Sciatic nerve (tissue), 2 donors: ENCODE results near the gene DIAPH2. TPM values are rescaled to one million over a fixed set of nuclear protein-coding genes. Genes with fewer than 3 reads are reported as not detected.

Experiments used
- ATAC-seq: fragments of 200-7000 bp; cut with Tn5 transposase; one replicate; pipeline ENCODE4 v1.9.1; 2020; ENCODE audit warnings: mild to moderate bottlenecking, moderate library complexity
- DNase-seq: peaks from one replicate; pipeline ENCODE4 v3.0.0-alpha.2; 2020; ENCODE audit warnings: low spot score
- intact Hi-C: fragments of 100-400 bp; cut with DNase I; formaldehyde crosslinking; loops from one replicate; pipeline ENCODE4 v1.14.2; 2022
- total RNA-seq: library from RNA; stranded (reverse); fragmentation: NEBNext Ultra II Directional; extraction: Animal tissue kit (Norgen Biotek cat#: 25700); gene quantifications from one replicate; pipeline ENCODE4 v1.2.1, GENCODE V29; 2021
- donor health status: DM: no; HTN: no; CAD: no.
- donor health status: DM: no; HTN: no; CAD: no.

DIAPH2 gene
- total RNA-seq, 1 donor from 2014 or later = 34.5 TPM

DNA sequence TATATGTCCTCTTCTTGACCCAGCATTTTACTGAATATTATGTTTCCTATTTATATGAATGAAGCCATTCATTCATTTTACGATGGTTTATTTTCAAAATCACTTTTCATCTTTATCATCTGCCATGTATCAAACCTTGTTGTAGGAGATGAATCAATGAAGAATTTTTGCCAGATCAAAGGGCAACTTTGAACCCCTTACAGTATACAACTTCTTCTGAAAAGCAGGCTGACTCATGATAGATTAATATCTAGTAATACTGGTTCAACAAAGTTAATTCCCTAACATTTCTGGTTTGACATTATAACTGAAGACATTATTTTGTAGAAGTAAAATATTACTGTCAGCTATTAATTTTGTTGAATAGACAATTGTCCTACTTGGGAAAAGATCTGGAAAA lies 425.1 kb downstream of the DIAPH2 start:
- DNase-seq (no peak), ATAC-seq (no peak)
- intact Hi-C loops = no loop called here

DNA sequence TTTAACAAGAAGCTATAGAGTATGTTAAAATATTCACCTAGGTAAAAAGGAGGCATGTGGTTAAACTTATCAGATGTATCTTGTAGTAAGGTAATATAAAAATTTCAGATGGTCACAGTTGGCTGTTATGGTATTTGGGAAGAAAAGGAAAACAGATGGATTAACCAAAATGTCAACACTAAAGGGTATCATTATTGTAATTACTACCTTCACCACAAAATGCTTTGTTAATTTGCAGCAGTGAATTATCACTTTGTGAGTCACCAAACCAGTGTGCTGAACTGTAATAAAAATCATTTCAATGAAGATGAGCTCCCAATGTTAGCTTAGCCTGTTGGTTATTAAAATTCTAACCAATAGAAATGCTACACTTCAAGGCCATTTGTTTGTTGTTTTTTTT lies 432.9 kb downstream of the DIAPH2 start:
- ATAC-seq (no peak), DNase-seq (no peak)
- intact Hi-C loops = no loop called here

GRCh38 chrX:97119474-97120109 lies 434.9 kb downstream of the DIAPH2 start:
- DNase-seq (no peak), ATAC-seq (no peak)
- intact Hi-C loops = loop anchor here (5.0 kb wide), 1 partner anchor 982 kb away; no protein-coding TSS in a partner anchor

- DNase-seq (no peak), ATAC-seq (no peak)
- intact Hi-C loops = loop anchor here (5.0 kb wide), 1 partner anchor 986 kb away; no protein-coding TSS in a partner anchor
Measured at GRCh38 chrX:97123001-97123400, 438.4 kb downstream of the DIAPH2 start.

GRCh38 chrX:97126020-97126419 lies 441.4 kb downstream of the DIAPH2 start:
- no peak for DNase-seq
- no peak for ATAC-seq
- intact Hi-C loops = no loop called here

GRCh38 chrX:97132664-97133415 lies 448.2 kb downstream of the DIAPH2 start:
- no peak for ATAC-seq
- no peak for DNase-seq
- intact Hi-C loops = no loop called here

GRCh38 chrX:97145934-97146333 lies 461.3 kb downstream of the DIAPH2 start:
- intact Hi-C loops = no loop called here
- ATAC-seq = no peak

DNA sequence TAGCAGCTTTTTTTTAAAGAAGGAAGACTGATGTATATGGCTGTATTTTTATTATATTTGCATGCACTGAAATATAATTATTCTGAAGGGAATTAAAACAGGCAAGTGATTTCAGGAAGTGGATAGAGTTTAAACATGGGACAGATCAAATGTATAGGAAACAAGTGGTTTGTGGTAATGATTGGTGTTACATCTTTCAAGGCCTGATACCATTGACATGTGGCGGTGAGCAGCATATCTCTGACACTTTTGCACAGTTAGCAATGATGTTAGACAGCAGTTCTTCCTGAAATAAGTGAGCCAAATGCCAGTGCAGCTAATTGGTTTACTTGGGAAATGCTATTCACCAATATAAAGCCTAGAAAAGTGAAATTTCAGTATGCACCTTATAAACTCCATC lies 471.2 kb downstream of the DIAPH2 start:
- DNase-seq = no peak

More at GRCh38 chrX:97145934-97146333, 461.3 kb downstream of the DIAPH2 start:
- DNase-seq = no peak

DNA sequence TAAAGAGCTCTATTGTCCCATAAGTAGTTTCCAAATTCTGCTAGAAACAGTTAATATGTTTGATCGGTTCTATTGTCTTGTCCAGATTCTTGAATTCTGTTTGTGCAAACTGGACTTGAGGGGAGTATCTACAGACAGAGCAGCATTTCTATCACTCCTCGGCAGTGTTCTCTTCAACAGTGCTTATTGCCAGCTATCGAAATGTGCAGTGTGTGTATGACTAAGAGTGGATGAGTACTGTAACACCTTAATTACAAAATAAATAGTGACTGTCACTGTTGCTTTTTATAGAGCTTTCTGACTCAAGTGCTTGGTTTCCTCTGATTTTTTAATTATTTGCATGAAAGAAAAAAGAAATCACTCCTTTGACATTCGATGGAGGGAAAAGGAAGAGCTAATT lies 473.6 kb downstream of the DIAPH2 start:
- intact Hi-C loops = no loop called here
- no peak for ATAC-seq
- no peak for DNase-seq

More for the DNA sequence above, 471.2 kb downstream of the DIAPH2 start:
- no peak for ATAC-seq
- intact Hi-C loops = no loop called here

GRCh38 chrX:97159916-97160800 lies 475.5 kb downstream of the DIAPH2 start:
- ATAC-seq = no peak
- intact Hi-C loops = no loop called here

GRCh38 chrX:97167333-97167732 lies 482.7 kb downstream of the DIAPH2 start:
- intact Hi-C loops = no loop called here
- no peak for DNase-seq
- ATAC-seq = no peak

More at GRCh38 chrX:97159916-97160800, 475.5 kb downstream of the DIAPH2 start:
- no peak for DNase-seq

- DNase-seq (no peak), ATAC-seq (no peak)
- intact Hi-C loops = no loop called here
Measured at GRCh38 chrX:97168646-97169045, 484.0 kb downstream of the DIAPH2 start.

GRCh38 chrX:97175147-97175546 lies 490.5 kb downstream of the DIAPH2 start:
- intact Hi-C loops = no loop called here
- no peak for ATAC-seq
- no peak for DNase-seq

DNA sequence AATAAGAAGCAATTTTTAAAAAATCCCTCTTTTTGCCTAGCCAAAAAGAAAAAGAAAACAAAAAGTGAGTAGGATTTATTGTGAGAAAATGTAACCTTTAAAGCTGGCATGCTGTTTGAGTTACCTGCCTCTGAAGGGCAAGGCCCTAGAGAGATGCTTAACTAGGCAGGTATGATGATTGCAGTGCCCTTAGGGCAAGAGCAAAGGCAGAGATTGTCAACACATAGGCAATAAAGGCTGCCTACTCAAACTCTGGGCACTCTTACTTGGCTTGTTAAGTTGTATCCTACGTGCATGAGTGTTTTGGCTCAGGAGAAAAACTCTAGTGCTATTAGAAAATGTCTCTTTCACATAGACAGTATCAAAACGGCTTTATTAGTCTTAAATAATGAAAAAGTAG lies 505.0 kb downstream of the DIAPH2 start:
- intact Hi-C loops = no loop called here
- DNase-seq = no peak
- no peak for ATAC-seq

DNA sequence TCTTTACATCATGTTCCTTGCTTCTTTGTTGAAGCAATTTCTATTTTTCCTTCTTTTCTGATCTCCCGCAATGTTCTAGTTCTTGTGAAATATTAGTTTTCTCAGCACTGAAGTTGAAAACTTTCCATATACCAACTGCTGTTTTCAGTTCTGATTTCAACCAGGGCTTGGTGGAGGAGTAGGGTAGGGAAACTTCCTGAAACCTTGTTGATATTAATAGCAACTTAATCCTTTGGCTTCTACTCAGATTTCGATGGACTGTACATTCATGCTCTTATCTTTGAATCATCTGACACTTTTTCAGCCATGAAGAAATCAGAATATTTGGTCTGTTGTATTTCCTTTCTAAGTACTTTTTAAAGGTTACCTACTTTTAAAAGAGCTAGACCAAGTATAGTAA lies 514.9 kb downstream of the DIAPH2 start:
- DNase-seq (no peak), ATAC-seq (no peak)
- intact Hi-C loops = no loop called here

DNA sequence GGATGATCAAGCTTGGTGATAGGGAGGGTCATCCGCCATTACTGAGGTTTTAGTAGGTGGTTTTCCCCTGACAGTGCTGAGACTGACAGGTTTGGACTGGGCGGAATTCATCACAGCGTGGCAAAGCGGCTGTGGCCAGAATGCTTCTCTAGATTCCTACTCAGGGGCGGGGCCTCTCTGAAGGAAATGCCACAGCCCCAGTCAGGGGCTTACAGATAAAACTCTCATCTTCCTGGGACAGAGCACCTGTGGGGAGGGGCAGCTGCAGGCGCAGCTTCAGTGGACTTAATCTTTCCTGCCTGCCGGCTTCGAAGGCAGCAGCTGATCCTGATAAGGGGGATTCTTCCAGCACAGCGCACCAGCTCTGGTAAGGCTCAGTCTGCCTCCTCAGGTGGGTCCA lies 515.8 kb downstream of the DIAPH2 start:
- DNase-seq = no peak
- intact Hi-C loops = no loop called here
- ATAC-seq = no peak

DNA sequence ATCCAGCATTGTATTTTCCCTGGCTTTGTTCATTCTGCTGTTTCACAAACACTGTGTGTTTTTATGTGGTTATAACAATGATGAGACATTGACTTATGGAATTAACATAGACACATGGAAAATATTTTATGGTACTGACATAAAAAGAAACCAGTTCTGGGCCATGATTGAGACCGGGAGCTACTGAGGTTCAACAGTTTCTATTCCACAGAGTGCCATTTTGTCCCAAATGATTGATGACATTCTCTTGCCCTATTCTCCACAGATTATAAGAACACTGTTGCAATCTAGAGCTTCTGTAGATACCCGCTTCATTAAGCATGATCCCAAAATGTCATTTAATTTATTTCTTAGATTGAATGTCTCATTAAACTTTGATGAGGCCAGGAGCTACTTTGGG lies 525.9 kb downstream of the DIAPH2 start:
- no peak for ATAC-seq
- intact Hi-C loops = no loop called here
- DNase-seq = no peak

DNA sequence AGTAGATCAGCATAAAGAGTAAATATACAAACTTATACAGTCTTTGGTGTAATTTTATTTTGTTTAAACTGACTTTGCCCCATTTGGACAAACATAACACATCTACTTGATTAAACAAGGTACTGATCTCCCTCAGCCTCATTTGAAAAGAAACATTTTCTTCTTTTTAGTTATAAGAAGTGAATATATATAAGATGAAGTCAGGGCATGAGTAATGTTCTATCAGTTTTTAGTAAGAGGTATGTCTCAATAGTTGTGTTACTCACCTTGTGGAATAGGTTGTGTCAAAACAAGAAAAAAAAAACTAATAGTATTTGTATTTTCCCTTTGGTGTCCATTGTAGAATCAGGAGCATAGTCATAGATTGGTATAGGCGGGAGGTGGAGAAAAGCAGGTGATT lies 526.4 kb downstream of the DIAPH2 start:
- DNase-seq (no peak), ATAC-seq (no peak)
- intact Hi-C loops = no loop called here

DNA sequence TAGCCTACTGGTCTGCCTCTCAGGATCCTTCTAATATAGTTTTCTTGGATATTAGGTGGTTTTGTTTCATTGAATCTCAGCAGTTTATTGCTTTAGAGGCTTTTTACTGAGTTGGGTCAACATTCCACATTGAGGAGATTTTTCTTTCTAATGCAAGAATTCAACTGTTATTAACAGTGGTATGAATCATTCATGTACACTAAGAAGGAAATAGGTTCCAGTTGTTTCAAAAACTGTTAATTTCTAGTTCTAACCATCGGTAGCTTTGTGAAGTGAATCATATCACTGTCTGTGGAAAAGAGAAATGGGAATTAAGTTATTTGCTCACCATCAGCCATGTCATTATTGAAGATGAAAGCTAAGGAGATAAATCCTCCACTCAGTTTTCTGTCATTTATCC lies 530.5 kb downstream of the DIAPH2 start:
- intact Hi-C loops = no loop called here

DNA sequence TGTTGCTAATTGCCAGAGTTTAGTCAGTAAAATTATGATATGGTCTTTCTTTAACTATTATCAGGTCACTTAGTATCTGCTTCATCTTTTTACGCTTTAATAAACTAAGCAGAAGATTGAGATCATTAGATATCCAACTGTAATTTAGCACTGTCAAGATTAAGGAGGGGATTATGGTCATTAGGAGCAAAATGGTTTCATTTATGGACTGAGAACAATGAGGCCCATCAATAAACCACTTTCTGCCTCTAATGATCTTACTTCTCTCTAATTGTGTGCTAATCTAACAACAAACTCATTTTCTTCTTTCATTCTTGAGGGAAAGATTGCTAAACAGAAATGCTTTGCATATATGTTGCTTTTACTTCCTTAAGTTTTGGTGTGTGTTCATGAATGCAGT lies 539.5 kb downstream of the DIAPH2 start:
- intact Hi-C loops = no loop called here
- ATAC-seq (no peak), DNase-seq (no peak)

More for the DNA sequence above, 530.5 kb downstream of the DIAPH2 start:
- DNase-seq (no peak), ATAC-seq (no peak)
